Astrocyte (in vitro differentiated cells and primary cell): Measurements from ENCODE around the gene CRISPLD2. TPM values are rescaled to one million over a fixed set of nuclear protein-coding genes. Genes with fewer than 3 reads are reported as not detected.

Source experiments
- DNase-seq: peaks from one replicate; pipeline ENCODE4 v3.0.0-alpha.2; 2010; ENCODE audit warnings: low read depth
- FAIRE-seq: peaks from 2 replicates; lab custom pipeline; 2011; peaks lifted over from hg19 to GRCh38; lab: Jason Lieb, UNC
- H2AFZ ChIP-seq: 2 replicates; pipeline ENCODE4 v1.6.0; 2012; ENCODE audit warnings: low read depth, low read length, inconsistent platforms
- H3K27ac ChIP-seq: 2 replicates; pipeline ENCODE4 v1.5.1; 2011; ENCODE audit warnings: low read depth, low read length, inconsistent platforms
- H3K27me3 ChIP-seq: 2 replicates; pipeline ENCODE4 v1.6.0; 2011; ENCODE audit warnings: low read length, inconsistent platforms; ENCODE audit not compliant: insufficient read depth
- H3K36me3 ChIP-seq: 2 replicates; pipeline ENCODE4 v1.5.1; 2011; ENCODE audit warnings: low read length, inconsistent platforms; ENCODE audit not compliant: insufficient read depth
- H3K4me1 ChIP-seq: 2 replicates; pipeline ENCODE4 v1.5.1; 2011; ENCODE audit warnings: low read length, inconsistent platforms; ENCODE audit not compliant: insufficient read depth
- H3K4me2 ChIP-seq: 2 replicates; pipeline ENCODE4 v1.6.0; 2012; ENCODE audit warnings: low read length, inconsistent platforms
- H3K4me3 ChIP-seq: 2 replicates; pipeline ENCODE4 v1.5.1; 2011; ENCODE audit warnings: low read depth, mild to moderate bottlenecking, low read length, inconsistent platforms; ENCODE audit not compliant: insufficient read depth
- H3K79me2 ChIP-seq: 2 replicates; pipeline ENCODE4 v1.6.0; 2012; ENCODE audit warnings: mild to moderate bottlenecking, low read length, inconsistent platforms; ENCODE audit not compliant: insufficient read depth
- H3K9ac ChIP-seq: 2 replicates; pipeline ENCODE4 v1.6.0; 2012; ENCODE audit warnings: mild to moderate bottlenecking, low read length, inconsistent platforms
- H3K9me3 ChIP-seq: 2 replicates; pipeline ENCODE4 v1.5.1; 2012; ENCODE audit warnings: low read depth, mild to moderate bottlenecking, low read length, inconsistent platforms; ENCODE audit not compliant: insufficient read depth
- H4K20me1 ChIP-seq: 2 replicates; pipeline ENCODE4 v1.6.0; 2012; ENCODE audit warnings: low read length, inconsistent platforms; ENCODE audit not compliant: insufficient read depth
- H3K27ac Mint-ChIP-seq: one replicate; pipeline ENCODE4 v1.8.0; 2021; ENCODE audit warnings: mild to moderate bottlenecking, mixed read lengths; ENCODE audit not compliant: unreplicated experiment
- H3K27me3 Mint-ChIP-seq: one replicate; pipeline ENCODE4 v1.8.0; 2021; ENCODE audit warnings: low read depth, mixed read lengths; ENCODE audit not compliant: unreplicated experiment
- H3K36me3 Mint-ChIP-seq: one replicate; pipeline ENCODE4 v1.8.0; 2021; ENCODE audit warnings: low read depth, mixed read lengths; ENCODE audit not compliant: unreplicated experiment
- H3K4me1 Mint-ChIP-seq: one replicate; pipeline ENCODE4 v1.8.0; 2021; ENCODE audit warnings: low read depth, mixed read lengths; ENCODE audit not compliant: unreplicated experiment
- H3K4me3 Mint-ChIP-seq: one replicate; pipeline ENCODE4 v1.8.0; 2021; ENCODE audit warnings: mild to moderate bottlenecking, moderate library complexity, mixed read lengths; ENCODE audit not compliant: unreplicated experiment
- H3K9me3 Mint-ChIP-seq: one replicate; pipeline ENCODE4 v1.8.0; 2021; ENCODE audit warnings: mild to moderate bottlenecking, mixed read lengths; ENCODE audit not compliant: unreplicated experiment
- EZH2 ChIP-seq: IDR thresholded peaks from 2 replicates; pipeline ENCODE4 v1.6.1; 2012; ENCODE audit warnings: mild to moderate bottlenecking, low read length, inconsistent platforms; ENCODE audit not compliant: insufficient read depth
- total RNA-seq: library from RNA; stranded (reverse); gene quantifications from 2 replicates; pipeline ENCODE4 v1.2.1, GENCODE V29; 2021
- TF ChIP-seq, protein P1 (sequence below): IDR thresholded peaks from 2 replicates; pipeline ENCODE4 v1.5.1; 2011; ENCODE audit warnings: low read depth, mild to moderate bottlenecking, inconsistent platforms, low read length, moderate library complexity; ENCODE audit not compliant: insufficient read depth

The CRISPLD2 gene
- total RNA-seq, 1 donor from 2014 or later, result 1.8 TPM

GRCh38 chr16:84948851-84949610, 129.2 kb downstream of the CRISPLD2 start:
- Histone ChIP-seq H3K27ac (no peak overlapping the region), H3K4me2 (no peak overlapping the region), H3K79me2 (no peaks in the 10 kb centered on the region), H3K27me3 (peaks cover 3% of the 10 kb centered on the region), H4K20me1 (no peaks in the 10 kb centered on the region), H3K9ac (no peak overlapping the region), H3K36me3 (no peaks in the 10 kb centered on the region), H3K9me3 (no peaks in the 10 kb centered on the region), H3K4me3 (no peak overlapping the region), H3K4me1 (peaks cover 7% of the 10 kb centered on the region), H2AFZ (no peak overlapping the region)
- Mint-ChIP-seq H3K27ac (no peak overlapping the region), H3K9me3 (peaks cover 3% of the 10 kb centered on the region), H3K36me3 (peaks cover 1% of the 10 kb centered on the region), H3K27me3 (peaks cover 13% of the 10 kb centered on the region), H3K4me1 (peaks cover 13% of the 10 kb centered on the region), H3K4me3 (no peak overlapping the region)
- FAIRE-seq, result no peak
- no peak for DNase-seq
- no peak for TF ChIP-seq EZH2
- TF ChIP-seq, protein P1, sequence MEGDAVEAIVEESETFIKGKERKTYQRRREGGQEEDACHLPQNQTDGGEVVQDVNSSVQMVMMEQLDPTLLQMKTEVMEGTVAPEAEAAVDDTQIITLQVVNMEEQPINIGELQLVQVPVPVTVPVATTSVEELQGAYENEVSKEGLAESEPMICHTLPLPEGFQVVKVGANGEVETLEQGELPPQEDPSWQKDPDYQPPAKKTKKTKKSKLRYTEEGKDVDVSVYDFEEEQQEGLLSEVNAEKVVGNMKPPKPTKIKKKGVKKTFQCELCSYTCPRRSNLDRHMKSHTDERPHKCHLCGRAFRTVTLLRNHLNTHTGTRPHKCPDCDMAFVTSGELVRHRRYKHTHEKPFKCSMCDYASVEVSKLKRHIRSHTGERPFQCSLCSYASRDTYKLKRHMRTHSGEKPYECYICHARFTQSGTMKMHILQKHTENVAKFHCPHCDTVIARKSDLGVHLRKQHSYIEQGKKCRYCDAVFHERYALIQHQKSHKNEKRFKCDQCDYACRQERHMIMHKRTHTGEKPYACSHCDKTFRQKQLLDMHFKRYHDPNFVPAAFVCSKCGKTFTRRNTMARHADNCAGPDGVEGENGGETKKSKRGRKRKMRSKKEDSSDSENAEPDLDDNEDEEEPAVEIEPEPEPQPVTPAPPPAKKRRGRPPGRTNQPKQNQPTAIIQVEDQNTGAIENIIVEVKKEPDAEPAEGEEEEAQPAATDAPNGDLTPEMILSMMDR, result no peak

DNA sequence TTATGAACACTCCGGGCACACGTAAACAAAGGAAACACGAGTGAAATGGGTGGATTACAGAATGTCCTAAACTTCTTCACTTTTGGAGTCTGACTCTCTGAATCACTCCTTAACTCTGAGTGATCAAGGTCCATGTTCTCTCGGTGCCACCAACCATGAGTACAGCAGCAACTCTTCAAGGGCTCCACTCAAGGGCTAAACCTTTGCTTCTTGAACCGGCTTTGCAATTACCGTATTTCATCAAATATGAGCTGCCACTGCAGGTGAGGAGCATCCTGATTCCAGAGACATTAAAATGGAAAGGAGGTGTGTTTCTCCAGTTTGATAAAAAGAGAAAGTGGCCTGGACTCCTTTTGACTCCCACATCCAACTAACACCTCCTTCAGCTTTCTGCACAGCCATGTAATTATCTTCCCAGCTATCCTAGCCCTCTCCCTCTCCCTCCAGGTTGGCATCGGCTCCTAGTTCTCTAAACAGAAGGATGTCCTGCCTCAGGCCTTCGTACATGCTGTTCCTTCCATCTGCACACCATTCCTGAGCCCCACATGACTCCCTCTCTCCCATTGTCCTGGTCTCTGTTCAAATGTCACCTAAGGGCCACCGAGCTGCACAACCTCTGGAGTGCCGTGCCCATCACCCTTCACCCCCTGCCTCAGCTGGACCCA, 130.1 kb downstream of the CRISPLD2 start:
- no peaks in the 10 kb centered on the region for H3K9me3 ChIP-seq
- H3K4me3 ChIP-seq, result no peak overlapping the region
- DNase-seq (no peak), FAIRE-seq (no peak)
- no peak overlapping the region for H2AFZ ChIP-seq
- H3K36me3 ChIP-seq, result no peaks in the 10 kb centered on the region
- Mint-ChIP-seq H3K9me3 (no peaks in the 10 kb centered on the region), H3K27ac (no peak overlapping the region), H3K27me3 (peaks cover 15% of the 10 kb centered on the region), H3K4me3 (no peak overlapping the region), H3K4me1 (peaks cover 10% of the 10 kb centered on the region), H3K36me3 (no peaks in the 10 kb centered on the region)
- H3K27ac ChIP-seq, result no peak overlapping the region
- H4K20me1 ChIP-seq, result no peaks in the 10 kb centered on the region
- TF ChIP-seq EZH2, result no peak
- TF ChIP-seq, protein P1, result no peak
- H3K4me2 ChIP-seq, result no peak overlapping the region
- peaks cover 7% of the 10 kb centered on the region for H3K4me1 ChIP-seq
- H3K27me3 ChIP-seq, result peaks cover 3% of the 10 kb centered on the region
- no peaks in the 10 kb centered on the region for H3K79me2 ChIP-seq
- H3K9ac ChIP-seq, result no peak overlapping the region

DNA sequence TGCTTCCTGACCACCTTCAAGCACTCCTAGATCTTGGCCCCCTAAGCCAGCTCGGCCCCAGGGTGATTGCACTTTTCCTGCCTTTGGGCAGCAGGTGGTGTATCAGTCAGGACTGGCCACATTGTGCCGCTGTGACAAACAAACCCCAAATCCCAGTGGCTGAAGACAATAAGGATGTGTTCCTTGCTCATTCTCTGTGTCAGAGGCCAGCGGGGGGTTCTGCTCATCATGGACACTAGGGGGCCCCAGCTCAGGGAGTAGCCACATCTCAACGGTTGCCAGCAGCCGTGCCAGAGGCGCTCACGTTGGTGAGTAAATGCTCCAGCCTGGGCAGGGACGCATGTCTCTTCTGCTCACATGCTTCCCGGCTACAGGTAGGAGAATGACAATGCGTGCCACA, 131.1 kb downstream of the CRISPLD2 start:
- no peak for FAIRE-seq
- no peak for DNase-seq
- H3K4me3 Mint-ChIP-seq, result no peak overlapping the region
- peaks cover 10% of the 10 kb centered on the region for H3K4me1 Mint-ChIP-seq
- peaks cover 13% of the 10 kb centered on the region for H3K27me3 Mint-ChIP-seq
- no peaks in the 10 kb centered on the region for H3K9me3 Mint-ChIP-seq
- Histone ChIP-seq H3K36me3 (no peaks in the 10 kb centered on the region), H3K4me3 (no peak overlapping the region), H3K9ac (no peak overlapping the region), H4K20me1 (no peaks in the 10 kb centered on the region), H3K27me3 (peaks cover 3% of the 10 kb centered on the region), H3K4me2 (no peak overlapping the region), H3K27ac (no peak overlapping the region), H2AFZ (no peak overlapping the region), H3K9me3 (no peaks in the 10 kb centered on the region), H3K79me2 (no peaks in the 10 kb centered on the region), H3K4me1 (peaks cover 7% of the 10 kb centered on the region)
- TF ChIP-seq EZH2, result no peak
- TF ChIP-seq, protein P1, result peak; percentile 12
- H3K36me3 Mint-ChIP-seq, result no peaks in the 10 kb centered on the region
- no peak overlapping the region for H3K27ac Mint-ChIP-seq
